ENCODE data around the gene SMYD5. TPM values are rescaled to one million over a fixed set of nuclear protein-coding genes. Genes with fewer than 3 reads are reported as not detected.

The SMYD5 gene
- total RNA-seq, 3 donors from 2014 or later = 14.1 to 21.6 (median 18.3) TPM

DNA sequence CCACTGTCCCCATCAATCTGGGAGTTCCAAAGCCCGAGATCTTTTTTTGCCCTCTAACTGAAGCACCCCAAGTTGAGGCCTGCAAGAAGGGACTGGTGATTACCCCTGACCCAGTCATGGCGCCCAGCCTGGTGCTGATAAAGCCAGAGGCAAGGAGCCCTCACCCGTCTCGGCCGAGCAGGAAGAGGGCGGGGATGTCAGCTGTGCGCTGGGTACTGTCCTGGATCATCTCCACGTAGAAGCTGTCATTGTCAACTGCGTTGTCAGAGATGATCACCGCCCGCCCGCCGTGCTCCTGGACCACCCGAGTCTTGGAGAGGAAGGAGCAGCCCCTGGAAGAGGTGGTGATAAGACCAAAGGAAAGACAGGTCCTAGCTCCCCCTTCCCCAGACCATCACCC is 14.6 kb downstream of the SMYD5 start:
- no peak for DNase-seq (ENCODE audit: low spot score in 2 of 2)
- H3K4me1 ChIP-seq = no peaks in the 10 kb centered on the region
- H3K9me3 ChIP-seq = no peaks in the 10 kb centered on the region
- no peak overlapping the region for H3K4me3 ChIP-seq
- no peaks in the 10 kb centered on the region for H3K36me3 ChIP-seq
- no peak for TF ChIP-seq POLR2AphosphoS5 (IDR thresholded peaks at IDR 0.05)
- TF ChIP-seq POLR2A (IDR thresholded peaks at IDR 0.05) = no peak
- TF ChIP-seq, protein P1, sequence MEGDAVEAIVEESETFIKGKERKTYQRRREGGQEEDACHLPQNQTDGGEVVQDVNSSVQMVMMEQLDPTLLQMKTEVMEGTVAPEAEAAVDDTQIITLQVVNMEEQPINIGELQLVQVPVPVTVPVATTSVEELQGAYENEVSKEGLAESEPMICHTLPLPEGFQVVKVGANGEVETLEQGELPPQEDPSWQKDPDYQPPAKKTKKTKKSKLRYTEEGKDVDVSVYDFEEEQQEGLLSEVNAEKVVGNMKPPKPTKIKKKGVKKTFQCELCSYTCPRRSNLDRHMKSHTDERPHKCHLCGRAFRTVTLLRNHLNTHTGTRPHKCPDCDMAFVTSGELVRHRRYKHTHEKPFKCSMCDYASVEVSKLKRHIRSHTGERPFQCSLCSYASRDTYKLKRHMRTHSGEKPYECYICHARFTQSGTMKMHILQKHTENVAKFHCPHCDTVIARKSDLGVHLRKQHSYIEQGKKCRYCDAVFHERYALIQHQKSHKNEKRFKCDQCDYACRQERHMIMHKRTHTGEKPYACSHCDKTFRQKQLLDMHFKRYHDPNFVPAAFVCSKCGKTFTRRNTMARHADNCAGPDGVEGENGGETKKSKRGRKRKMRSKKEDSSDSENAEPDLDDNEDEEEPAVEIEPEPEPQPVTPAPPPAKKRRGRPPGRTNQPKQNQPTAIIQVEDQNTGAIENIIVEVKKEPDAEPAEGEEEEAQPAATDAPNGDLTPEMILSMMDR (IDR thresholded peaks at IDR 0.05) = no peak
- H3K27me3 ChIP-seq = no peaks in the 10 kb centered on the region
- H3K27ac ChIP-seq = no peak overlapping the region
- intact Hi-C loops (cut with DNase I; ENCODE audit: low total_unique reads) = no loop called here

DNA sequence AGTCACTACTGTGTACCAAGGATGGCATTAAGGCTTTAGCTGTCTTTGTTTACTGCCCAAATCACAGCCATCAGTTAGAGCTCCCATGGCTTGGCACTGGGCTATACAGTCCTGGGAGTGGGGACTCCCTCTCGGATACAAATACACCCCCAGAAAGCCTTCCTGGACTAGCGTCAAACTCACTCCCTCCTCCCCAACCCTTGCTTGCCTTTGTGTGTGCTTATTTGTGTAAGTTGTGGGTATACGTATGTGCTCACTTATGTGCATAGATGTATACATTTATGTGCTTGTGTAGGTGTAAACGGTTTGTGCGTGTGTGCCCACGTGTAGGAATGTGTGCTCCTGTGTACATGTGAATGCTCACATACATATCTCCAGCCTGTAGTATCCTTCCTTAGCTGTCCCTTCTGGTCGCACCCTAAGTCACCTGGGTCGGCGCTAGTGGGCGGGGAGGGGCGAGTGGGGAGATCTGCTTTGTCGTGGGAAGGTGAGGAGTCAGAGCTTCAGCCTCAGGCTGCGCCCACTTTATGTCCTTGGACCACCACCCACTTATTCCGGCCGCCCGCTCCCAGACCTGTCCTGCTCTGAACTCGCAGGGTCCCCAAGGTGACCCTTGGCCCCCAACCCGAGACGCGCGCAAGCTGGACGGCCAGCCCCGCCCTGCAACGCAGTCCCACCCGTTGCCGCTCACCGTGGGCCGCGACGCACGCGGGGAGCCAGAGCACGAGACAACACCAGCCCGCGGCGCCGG is 18.5 kb downstream of the SMYD5 start:
- H3K27ac ChIP-seq = peak overlapping the region; percentile 59 to 94
- intact Hi-C loops (cut with DNase I; ENCODE audit: low total_unique reads) = no loop called here

DNA sequence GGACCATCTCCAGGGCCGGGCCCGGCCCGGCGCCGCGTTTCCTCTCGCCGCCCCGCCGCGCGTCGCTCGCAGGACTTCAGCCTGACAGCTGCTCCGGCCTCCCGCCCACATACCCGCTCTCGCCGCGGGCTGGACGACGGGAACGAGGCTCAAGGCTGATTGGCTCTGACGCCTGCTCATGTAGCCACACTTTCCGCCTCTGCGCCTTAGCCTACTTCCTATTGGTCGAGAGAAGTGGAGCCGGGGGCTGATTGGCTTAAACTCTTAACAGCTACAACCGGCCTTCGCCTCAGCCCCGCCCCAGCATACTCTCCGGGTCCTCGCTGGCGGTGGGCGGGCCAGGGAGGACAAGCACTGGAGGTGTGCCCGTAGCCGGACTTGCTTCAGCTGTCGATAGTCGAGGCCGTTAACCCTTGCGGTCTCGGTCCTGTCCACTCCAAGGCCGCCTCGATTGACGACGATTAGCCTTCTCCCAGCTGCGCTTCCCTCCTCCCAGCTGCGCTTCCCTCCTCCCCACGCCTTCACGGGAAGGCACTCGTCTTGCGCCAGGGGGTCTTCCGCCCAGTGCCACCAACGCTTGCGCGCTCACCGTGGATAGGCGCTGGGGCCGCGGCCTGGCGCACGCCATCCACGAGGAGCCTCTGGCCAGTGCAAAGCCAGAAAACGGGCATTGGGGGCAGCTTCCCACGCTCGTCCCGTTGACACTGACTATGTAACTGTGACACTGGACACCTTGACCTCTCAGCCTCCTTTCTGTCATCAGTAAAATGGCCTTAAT is 19.3 kb downstream of the SMYD5 start, which contains the start of gene PRADC1:
Gene PRADC1 (minus strand): TSS at position 86 of the 778 bp plus-strand sequence. CDS start 79 bp downstream, at position 7.
- peak; percentile 99 to 100 for DNase-seq (ENCODE audit: low spot score in 2 of 2)
- Histone ChIP-seq H3K27me3 (no peaks in the 10 kb centered on the region), H3K4me3 (peak within 1 kb of the TSS; percentile 67 to 89 (median 88)), H3K27ac (peak within 1 kb of the TSS; percentile 92 to 94), H3K9me3 (no peaks in the 10 kb centered on the region), H3K36me3 (no peaks in the 10 kb centered on the region), H3K4me1 (no peaks in the 10 kb centered on the region)
- intact Hi-C loops (cut with DNase I; ENCODE audit: low total_unique reads) = no loop called here
- TF ChIP-seq POLR2AphosphoS5 (IDR thresholded peaks at IDR 0.05) (peak in 2 of 3 donors; percentile 8 to 11), POLR2A (IDR thresholded peaks at IDR 0.05) (no peak)

More for the DNA sequence above, 18.5 kb downstream of the SMYD5 start:
- Histone ChIP-seq H3K36me3 (no peaks in the 10 kb centered on the region), H3K27me3 (no peaks in the 10 kb centered on the region), H3K4me3 (peak overlapping the region; percentile 67 to 89 (median 88)), H3K9me3 (no peaks in the 10 kb centered on the region), H3K4me1 (no peaks in the 10 kb centered on the region)
- TF ChIP-seq, protein P1 (IDR thresholded peaks at IDR 0.05) = no peak
- TF ChIP-seq POLR2AphosphoS5 (IDR thresholded peaks at IDR 0.05) = no peak
- no peak for TF ChIP-seq POLR2A (IDR thresholded peaks at IDR 0.05)
- DNase-seq (ENCODE audit: low spot score in 2 of 2) = peak in 1 of 2 donors; percentile 29

DNA sequence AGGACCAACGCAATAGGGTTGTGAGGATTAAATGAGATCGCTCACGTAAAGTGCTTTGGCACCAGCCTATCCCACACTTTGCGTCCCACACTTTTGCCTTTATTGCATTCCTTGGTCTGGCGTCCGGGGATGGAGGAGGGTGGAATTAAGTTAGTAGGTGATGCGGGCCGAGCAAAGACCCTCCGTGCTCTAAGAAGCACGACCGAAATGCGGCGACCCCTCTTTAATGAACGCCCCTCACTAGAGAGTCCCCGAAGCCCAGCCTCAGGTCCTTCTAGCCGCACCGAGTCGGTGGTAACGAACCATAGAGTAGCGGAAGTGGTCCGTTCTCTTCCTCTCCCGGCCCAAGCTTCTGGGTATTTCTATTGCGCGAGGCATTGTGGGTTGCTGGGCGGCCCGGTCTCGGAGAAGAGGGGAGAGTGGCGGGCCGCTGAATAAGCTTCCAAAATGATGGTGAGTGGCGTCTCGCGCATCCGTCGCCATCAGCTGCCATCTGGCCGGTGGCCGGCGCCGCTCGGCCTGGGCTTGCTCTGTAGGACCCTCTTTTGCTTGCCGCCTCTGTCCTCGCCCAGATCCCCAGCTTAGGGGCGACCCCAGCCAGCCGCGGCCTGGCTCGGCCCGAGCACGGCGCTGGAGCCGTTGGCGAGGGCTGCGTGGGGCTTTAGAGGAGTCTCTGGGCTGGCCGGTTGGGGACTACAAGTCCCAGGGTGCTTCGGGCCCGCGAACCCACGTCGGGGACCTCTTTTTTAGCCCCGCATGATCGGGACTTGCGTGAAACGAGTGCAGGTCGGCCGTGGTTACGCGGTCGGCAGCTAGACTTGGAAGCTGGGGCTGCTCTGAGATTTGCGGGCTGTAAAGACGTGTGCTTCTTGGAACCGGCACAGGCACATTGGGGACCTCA is 20.1 kb downstream of the SMYD5 start, which contains the start of gene CCT7:
Gene CCT7 (plus strand): TSS at position 377 of the 901 bp plus-strand sequence. CDS start 71 bp downstream, at position 448.
- Histone ChIP-seq H3K4me3 (peak within 1 kb of the TSS; percentile 67 to 89 (median 88)), H3K36me3 (no peaks in the 10 kb centered on the region), H3K4me1 (no peaks in the 10 kb centered on the region), H3K9me3 (no peaks in the 10 kb centered on the region), H3K27ac (peak within 1 kb of the TSS; percentile 92 to 94), H3K27me3 (no peaks in the 10 kb centered on the region)
- intact Hi-C loops (cut with DNase I; ENCODE audit: low total_unique reads) = no loop called here
- DNase-seq (ENCODE audit: low spot score in 2 of 2) = peak; percentile 82 to 85
- TF ChIP-seq POLR2AphosphoS5 (IDR thresholded peaks at IDR 0.05) = peak; percentile 90 to 98 (median 91)
- TF ChIP-seq POLR2A (IDR thresholded peaks at IDR 0.05) = peak; percentile 69
- TF ChIP-seq, protein P1 (IDR thresholded peaks at IDR 0.05) = no peak

Measured in breast epithelium (tissue), 4 donors.